Hepatic stellate cell (primary cell): ENCODE results near the gene MCUB.
A peak's percentile ranks its signal among the peaks of the same experiment; 100 is the strongest.

Experiments used
- DNase-seq: peaks from one replicate; pipeline ENCODE4 v3.0.0; 2011; ENCODE audit warnings: low spot score

The MCUB gene

DNA sequence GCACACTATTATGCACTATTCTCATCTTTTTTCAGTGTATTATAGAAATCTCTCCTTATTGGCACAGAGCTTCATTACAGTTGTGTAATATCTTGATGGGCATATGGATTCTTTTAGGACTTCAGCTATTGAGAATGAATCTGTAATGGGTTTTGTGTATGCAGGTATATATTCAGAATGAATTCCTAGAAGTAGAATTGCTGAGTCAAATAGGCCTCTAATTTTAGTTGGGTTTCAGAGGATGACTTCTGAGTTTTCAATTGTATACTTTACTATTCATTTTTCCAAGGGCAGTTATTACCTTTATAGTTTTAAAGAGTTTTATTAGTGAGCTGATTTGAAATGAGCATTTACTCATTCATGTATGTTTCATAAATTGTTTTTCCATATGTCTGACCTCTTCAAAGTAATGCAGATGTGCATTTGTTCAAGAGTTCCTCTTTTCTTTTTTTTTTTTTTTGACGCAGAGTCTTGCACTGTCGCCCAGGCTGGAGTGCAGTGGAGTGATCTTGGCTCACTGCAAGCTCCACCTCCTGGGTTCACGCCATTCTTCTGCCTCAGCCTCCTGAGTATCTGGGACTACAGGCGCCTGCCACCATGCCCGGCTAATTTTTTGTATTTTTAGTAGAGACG lies 123.7 kb downstream of the MCUB start:
- DNase-seq, result no peak

DNA sequence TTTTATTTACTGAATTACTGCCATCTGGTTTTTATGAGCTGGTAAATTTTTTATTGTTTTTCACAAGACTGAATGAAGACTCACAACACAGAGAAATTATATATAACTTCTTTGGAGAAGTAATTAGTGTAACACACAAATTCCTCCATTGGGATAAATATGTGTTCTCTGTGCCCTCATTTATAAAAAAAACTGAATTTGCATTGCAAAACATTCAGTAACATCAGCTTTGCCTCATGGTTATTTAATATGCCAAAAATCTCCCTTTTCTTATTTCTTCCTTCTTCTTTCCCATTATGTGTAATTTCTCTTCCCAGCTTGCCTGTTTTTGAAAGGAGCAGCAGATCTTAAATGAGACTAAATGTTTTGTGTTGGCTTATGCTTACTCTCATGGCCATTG lies 124.7 kb downstream of the MCUB start:
- DNase-seq, result no peak

- DNase-seq, result no peak
Measured at GRCh38 chr4:109690690-109691410, 130.8 kb downstream of the MCUB start.

DNA sequence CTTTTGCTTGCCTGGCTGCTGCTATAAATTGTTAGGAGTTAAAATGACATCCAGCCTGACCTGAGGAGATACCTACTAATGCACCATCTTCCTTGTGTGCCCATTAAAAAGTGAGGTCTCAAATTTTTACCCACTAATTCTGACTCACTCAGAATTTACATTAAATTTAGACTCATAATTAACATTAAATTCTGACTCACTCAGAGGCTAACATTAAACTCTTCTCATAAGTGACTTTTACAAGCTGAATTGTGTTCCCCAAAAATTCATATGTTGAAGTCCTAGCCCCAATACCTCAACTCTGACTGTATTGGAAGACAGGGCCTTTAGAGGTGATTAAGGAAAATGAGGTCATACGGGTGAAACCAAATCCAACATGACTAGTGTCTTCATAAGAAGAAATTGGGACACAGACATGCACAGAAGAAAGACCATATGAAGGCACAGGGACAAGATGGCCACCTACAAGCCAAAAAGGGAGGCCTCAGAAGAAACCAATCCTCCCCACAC lies 131.4 kb downstream of the MCUB start:
- no peak for DNase-seq

GRCh38 chr4:109698656-109699055 lies 138.6 kb downstream of the MCUB start:
- no peak for DNase-seq

GRCh38 chr4:109699553-109700225 lies 139.6 kb downstream of the MCUB start:
- DNase-seq, result no peak

- no peak for DNase-seq
Measured at GRCh38 chr4:109701566-109702410, 141.7 kb downstream of the MCUB start.

- DNase-seq, result peak; percentile 74
Measured at GRCh38 chr4:109702950-109703663, 143.1 kb downstream of the MCUB start, which contains the start of gene CASP6. Gene CASP6, minus strand, starts transcription at chr4:109703445. Its CDS starts 50 bp downstream, at chr4:109703395.

DNA sequence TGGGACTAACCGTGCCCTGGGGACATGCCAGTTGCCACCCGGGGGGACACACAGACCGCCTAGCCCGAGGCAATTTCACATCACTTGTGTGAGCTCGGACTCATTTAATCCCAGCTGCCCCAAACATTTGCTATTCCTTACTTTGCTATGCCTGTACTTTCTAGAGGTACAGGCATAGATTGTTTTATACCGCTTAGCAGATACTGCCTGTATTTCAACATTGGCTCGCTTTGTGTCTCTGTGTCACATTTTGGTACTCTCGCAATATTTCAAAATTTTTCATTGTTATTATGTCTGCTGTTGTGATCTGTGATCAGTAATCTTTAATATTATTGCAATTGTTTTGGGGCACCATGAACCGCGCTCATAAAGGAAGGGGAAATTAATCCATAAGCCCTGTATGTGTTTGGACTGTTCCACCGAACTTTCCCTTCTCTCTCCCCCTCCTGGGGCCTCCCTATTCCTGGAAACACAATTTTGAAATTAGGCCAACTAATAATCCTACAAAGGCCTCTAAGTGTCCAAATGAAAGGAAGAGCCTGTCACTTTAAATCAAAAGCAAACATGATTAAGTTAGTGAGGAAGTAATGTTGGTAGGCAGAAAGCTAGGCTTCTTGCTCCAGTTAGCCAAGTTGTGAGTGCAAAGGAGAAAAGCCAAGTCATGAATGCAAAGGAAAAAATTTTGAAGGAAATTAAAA lies 143.8 kb downstream of the MCUB start:
- no peak for DNase-seq

GRCh38 chr4:109708435-109708834 lies 148.4 kb downstream of the MCUB start:
- no peak for DNase-seq

DNA sequence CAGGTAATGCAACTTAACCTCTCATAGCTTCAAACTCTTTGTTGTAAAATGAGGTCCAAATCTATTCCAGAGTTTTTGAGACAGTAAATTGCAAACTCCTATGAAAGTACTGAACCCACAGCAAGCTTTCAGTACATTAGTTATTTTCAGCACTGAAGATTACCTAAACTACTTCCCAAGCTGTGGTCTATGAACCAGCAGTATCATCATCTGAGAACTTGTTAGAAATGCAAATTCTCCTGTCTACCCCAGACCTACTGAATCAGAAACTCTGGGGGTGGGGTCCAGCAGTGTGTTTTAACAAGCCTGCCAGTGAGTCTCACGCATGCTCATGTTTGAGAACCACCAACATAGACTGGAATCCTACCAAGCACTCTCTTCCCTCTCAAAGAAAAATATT lies 148.9 kb downstream of the MCUB start:
- no peak for DNase-seq

DNA sequence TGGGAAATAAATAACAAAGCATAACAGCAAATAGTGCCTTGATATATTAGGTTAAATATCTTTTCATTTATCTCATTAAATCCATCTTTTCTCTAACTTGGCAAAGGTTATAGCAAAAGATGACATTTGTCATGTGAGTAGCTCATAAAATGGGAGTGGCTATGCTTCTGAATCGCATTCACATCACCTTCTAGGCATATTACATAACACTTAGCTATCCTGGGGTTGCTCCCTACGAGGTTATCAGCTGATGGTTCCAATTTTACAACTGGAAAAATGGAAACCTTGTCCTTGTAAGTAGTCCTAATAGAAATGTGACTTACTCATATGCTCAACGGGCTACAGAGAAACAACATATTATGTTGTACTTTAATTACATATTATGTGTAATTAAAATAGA lies 153.5 kb downstream of the MCUB start:
- DNase-seq, result no peak

DNA sequence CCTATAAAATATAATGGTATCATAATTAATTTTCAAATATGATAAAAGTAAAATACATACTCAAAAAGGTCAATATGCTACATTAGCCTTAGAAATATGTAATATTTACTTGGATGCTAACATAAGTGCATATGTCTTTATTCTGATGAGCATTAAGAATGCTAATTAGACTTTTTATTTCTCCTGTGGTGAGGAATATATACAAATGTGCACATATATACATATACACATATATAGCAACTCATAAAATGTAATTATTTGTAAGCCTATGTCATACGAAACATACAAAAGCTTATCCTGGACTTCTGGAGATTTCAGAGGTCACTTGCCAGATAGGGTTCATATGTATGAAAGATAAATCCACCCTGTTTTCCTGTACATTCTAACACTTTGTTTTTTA lies 158.7 kb downstream of the MCUB start:
- no peak for DNase-seq

- no peak for DNase-seq
Measured at GRCh38 chr4:109719604-109720003, 159.6 kb downstream of the MCUB start.

DNA sequence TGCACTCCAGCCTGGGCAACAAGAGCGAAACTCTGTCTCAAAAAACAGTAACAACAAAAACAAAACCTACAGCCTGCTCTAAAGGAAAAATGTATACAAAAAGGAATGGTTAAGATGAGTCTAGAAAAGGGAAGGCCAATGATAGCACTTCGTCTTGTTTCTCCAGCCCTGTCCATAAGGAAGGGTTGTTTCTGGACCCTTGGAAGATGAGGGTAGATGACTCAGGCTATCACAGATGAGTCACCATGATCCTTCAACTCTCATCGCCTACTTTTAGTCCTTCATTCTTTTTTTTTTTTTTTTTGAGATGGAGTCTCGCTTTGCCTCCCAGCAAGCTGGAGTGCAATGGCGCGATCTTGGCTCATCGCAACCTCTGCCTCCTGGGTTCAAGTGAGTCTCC lies 161.0 kb downstream of the MCUB start:
- DNase-seq, result peak; percentile 26

DNA sequence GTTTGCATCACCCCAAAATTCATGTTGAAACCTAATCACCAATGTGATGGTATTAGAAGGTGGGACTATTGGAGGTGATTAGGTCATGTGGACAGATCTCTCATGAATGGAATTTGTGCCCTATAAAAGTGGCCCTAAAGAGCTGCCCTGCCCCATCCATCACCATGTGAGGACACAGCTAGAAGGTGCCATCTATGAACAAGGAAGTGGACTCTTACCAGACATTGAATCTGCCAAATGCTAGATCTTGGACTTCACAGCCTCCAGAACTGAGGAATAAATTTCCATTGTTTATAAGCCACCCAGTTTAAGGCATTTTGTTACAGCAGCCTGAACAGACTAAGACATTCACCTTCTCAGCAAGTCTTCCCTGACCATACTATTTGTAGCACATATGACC lies 162.3 kb downstream of the MCUB start:
- DNase-seq, result no peak

- no peak for DNase-seq
Measured at GRCh38 chr4:109723110-109723509, 163.1 kb downstream of the MCUB start.

- DNase-seq, result no peak
Measured at GRCh38 chr4:109728385-109728784, 168.3 kb downstream of the MCUB start.

DNA sequence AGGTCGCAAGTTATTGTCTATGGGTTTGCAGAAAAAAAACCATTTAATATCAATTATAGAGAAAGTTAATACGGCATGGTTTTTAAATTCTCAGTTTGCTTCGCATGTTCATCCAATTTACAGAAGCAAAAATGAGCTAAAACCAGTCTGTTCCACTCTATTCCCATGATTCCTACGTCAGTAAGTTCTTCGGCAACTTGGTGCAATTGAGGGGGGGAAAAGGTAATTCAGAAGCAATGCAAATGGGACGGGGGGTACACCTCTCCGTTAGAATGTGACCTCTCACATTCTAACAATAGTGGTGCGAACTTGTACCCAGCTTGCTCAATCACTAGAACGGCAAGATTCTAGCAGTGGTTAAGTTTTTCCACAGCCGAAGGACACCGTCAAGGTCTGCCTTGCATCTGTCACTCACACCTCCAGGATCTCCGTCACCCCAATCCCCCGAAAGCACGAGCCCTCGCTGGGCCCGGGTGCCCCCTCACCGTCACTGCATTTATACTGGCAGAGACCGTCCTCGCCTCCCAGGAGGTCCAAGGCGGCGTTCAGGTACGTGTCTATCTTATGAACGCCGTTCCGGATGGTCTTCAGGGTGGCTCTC lies 169.2 kb downstream of the MCUB start:
- DNase-seq, result peak; percentile 6
